OCI-LY3 (cell line): Measurements from ENCODE around the gene LSMEM2.

Experiments
- EZH2phosphoT487 ChIP-seq: fragments of 200-600 bp; shearing (Covaris generic); IDR thresholded peaks from 2 replicates; pipeline ENCODE4 v1.6.1; 2018; ENCODE audit warnings: antibody characterized with exemption, mixed run types, low read depth
- TF ChIP-seq, protein P1 (sequence below): fragments of 200-600, 300-600 bp; sonication (generic); IDR thresholded peaks from 2 replicates; pipeline ENCODE4 v1.5.1; 2014; ENCODE audit warnings: antibody characterized with exemption, low read length, low read depth

DNA sequence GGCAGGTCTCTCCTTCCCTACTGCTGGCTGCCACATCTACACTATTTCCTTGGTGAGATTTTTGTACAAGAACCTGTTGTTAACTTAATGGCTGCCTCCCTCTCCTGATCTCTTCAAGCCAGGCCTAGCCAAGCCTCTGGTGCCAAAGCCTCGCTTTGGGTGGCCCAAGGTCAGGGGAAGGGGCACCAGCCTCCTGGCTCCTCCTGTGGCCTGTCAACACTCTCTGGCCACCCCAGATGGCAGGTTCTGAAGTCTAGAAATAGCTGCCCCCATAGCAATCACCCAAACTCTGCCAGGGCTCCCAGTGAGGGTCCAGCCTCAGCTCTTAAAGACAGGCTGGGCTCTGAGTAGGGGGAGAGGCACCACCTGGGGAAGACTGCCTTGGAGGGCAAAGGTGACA, 8.4 kb downstream of the LSMEM2 start:
- TF ChIP-seq, protein P1, sequence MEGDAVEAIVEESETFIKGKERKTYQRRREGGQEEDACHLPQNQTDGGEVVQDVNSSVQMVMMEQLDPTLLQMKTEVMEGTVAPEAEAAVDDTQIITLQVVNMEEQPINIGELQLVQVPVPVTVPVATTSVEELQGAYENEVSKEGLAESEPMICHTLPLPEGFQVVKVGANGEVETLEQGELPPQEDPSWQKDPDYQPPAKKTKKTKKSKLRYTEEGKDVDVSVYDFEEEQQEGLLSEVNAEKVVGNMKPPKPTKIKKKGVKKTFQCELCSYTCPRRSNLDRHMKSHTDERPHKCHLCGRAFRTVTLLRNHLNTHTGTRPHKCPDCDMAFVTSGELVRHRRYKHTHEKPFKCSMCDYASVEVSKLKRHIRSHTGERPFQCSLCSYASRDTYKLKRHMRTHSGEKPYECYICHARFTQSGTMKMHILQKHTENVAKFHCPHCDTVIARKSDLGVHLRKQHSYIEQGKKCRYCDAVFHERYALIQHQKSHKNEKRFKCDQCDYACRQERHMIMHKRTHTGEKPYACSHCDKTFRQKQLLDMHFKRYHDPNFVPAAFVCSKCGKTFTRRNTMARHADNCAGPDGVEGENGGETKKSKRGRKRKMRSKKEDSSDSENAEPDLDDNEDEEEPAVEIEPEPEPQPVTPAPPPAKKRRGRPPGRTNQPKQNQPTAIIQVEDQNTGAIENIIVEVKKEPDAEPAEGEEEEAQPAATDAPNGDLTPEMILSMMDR = no peak
- TF ChIP-seq EZH2phosphoT487 = no peak
